Neural cell (in vitro differentiated cells): ENCODE measurements around the gene SAG. TPM values are rescaled to one million over a fixed set of nuclear protein-coding genes. Genes with fewer than 3 reads are reported as not detected.

Source experiments
- H2AFZ ChIP-seq: fragments of 200-600, 300-800 bp; sonication (generic), shearing (Covaris generic); 2 replicates; pipeline ENCODE4 v1.6.0; 2014; ENCODE audit warnings: low read depth, mild to moderate bottlenecking, antibody characterized with exemption, low read length, moderate library complexity
- H3F3A ChIP-seq: fragments of 200-600 bp; shearing (Covaris generic); 2 replicates; pipeline ENCODE4 v1.6.1; 2016; ENCODE audit warnings: mild to moderate bottlenecking, moderate library complexity, mixed read lengths, antibody characterized with exemption, low read length; ENCODE audit not compliant: insufficient read depth, poor library complexity, severe bottlenecking
- H3K27ac ChIP-seq: fragments of 200-600, 300-800 bp; sonication (generic), shearing (Covaris generic); 2 replicates; pipeline ENCODE4 v1.5.1; 2014; ENCODE audit warnings: mild to moderate bottlenecking, low read length, moderate library complexity
- H3K27me3 ChIP-seq: fragments of 300-800, 200-600 bp; sonication (generic), shearing (Covaris generic); 2 replicates; pipeline ENCODE4 v1.6.0; 2014; ENCODE audit warnings: mild to moderate bottlenecking, low read depth, low read length, moderate library complexity; ENCODE audit not compliant: insufficient read depth
- H3K36me3 ChIP-seq: fragments of 300-800, 200-600 bp; sonication (generic), shearing (Covaris generic); 2 replicates; pipeline ENCODE4 v1.5.1; 2014; ENCODE audit warnings: mild to moderate bottlenecking, antibody characterized with exemption, low read length, moderate library complexity; ENCODE audit not compliant: insufficient read depth
- H3K4me2 ChIP-seq: fragments of 300-800, 200-600 bp; sonication (generic), shearing (Covaris generic); 2 replicates; pipeline ENCODE4 v1.6.0; 2014; ENCODE audit warnings: mild to moderate bottlenecking, low read length
- H3K4me3 ChIP-seq: fragments of 300-800, 200-600 bp; sonication (generic), shearing (Covaris generic); 2 replicates; pipeline ENCODE4 v1.5.1; 2014; ENCODE audit warnings: mild to moderate bottlenecking, low read length, moderate library complexity
- H3K79me2 ChIP-seq: fragments of 200-600 bp; shearing (Covaris generic); replicated peaks from 2 replicates; pipeline ENCODE4 v1.6.0; 2014; ENCODE audit warnings: mild to moderate bottlenecking, low read length, moderate library complexity; ENCODE audit not compliant: insufficient read depth
- H3K9ac ChIP-seq: fragments of 300-800, 200-600 bp; sonication (generic), shearing (Covaris generic); 2 replicates; pipeline ENCODE4 v1.6.1; 2016; ENCODE audit warnings: mild to moderate bottlenecking, low read length, mixed read lengths
- H3K9me2 ChIP-seq: fragments of 200-600 bp; shearing (Covaris generic); 2 replicates; pipeline ENCODE4 v1.6.1; 2016; ENCODE audit warnings: mild to moderate bottlenecking, low read length, mixed read lengths; ENCODE audit not compliant: insufficient read depth
- H3K9me3 ChIP-seq: fragments of 200-600, 300-800 bp; sonication (generic), shearing (Covaris generic); 2 replicates; pipeline ENCODE4 v1.6.1; 2016; ENCODE audit warnings: mild to moderate bottlenecking, mixed run types, low read length, moderate library complexity, mixed read lengths
- H4K20me1 ChIP-seq: fragments of 200-600 bp; shearing (Covaris generic); 2 replicates; pipeline ENCODE4 v1.6.1; 2016; ENCODE audit warnings: mild to moderate bottlenecking, mixed run types; ENCODE audit not compliant: insufficient read depth
- EP300 ChIP-seq: fragments of 450-650 bp; conservative IDR thresholded peaks from 2 replicates; pipeline ENCODE4 v1.6.1; 2014; ENCODE audit warnings: antibody characterized with exemption, mild to moderate bottlenecking, moderate library complexity; ENCODE audit not compliant: poor library complexity, severe bottlenecking
- EZH2 ChIP-seq: fragments of 200-600, 300-800 bp; shearing (Covaris generic), sonication (generic); IDR thresholded peaks from 2 replicates; pipeline ENCODE4 v1.6.1; 2014; ENCODE audit warnings: antibody characterized with exemption, low read length, borderline replicate concordance, mild to moderate bottlenecking; ENCODE audit not compliant: insufficient read depth, poor library complexity, severe bottlenecking
- MXI1 ChIP-seq: fragments of 450-650 bp; conservative IDR thresholded peaks from 2 replicates; pipeline ENCODE4 v1.6.1; 2014; ENCODE audit warnings: antibody characterized with exemption, mild to moderate bottlenecking; ENCODE audit not compliant: poor library complexity, severe bottlenecking
- POLR2AphosphoS5 ChIP-seq: IDR thresholded peaks from 2 replicates; pipeline ENCODE4 v1.6.1; 2012
- RAD21 ChIP-seq: fragments of 450-650 bp; conservative IDR thresholded peaks from 2 replicates; pipeline ENCODE4 v1.6.1; 2014; ENCODE audit warnings: antibody characterized with exemption, mild to moderate bottlenecking, moderate library complexity
- SMC3 ChIP-seq: fragments of 450-650 bp; conservative IDR thresholded peaks from 2 replicates; pipeline ENCODE4 v1.6.1; 2014; ENCODE audit warnings: antibody characterized with exemption, mild to moderate bottlenecking, moderate library complexity; ENCODE audit not compliant: poor library complexity
- TAF1 ChIP-seq: IDR thresholded peaks from 2 replicates; pipeline ENCODE4 v1.6.1; 2012; ENCODE audit warnings: low read depth
- polyA plus RNA-seq: library from polyadenylated mRNA; depleted of rRNA; stranded (reverse); fragments of >200 nt; gene quantifications from 2 replicates; pipeline ENCODE4 v1.2.3, GENCODE V29; 2014
- TF ChIP-seq, protein P1 (sequence below): fragments of 450-650 bp; IDR thresholded peaks from 2 replicates; pipeline ENCODE4 v1.5.1; 2014; ENCODE audit warnings: antibody characterized with exemption, mild to moderate bottlenecking, moderate library complexity; ENCODE audit not compliant: poor library complexity, severe bottlenecking
- TF ChIP-seq, protein P2 (sequence below): IDR thresholded peaks from 2 replicates; pipeline ENCODE4 v1.6.1; 2012; ENCODE audit warnings: borderline replicate concordance

The SAG gene
- polyA plus RNA-seq, 1 donor from 2014 or later, result not detected

DNA sequence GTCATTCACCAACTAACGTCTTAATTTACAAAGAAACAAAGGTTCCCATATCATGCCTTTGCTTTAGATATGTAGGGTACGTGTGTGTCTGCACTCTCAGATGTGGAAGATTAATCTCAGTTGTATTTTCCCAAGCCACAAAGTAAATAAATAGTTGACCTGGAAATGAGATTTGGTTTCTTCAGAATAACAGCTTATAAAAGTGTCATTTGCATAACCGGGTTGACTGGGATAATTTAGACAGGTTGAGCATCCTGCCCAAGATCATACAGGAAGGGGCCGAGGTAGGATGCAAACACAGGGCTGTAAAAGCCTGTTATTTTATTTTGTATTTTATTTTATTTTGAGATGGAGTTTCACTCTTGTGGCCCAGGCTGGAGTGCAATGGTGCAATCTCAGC, 36.7 kb upstream of the SAG start:
- Histone ChIP-seq H3F3A (no peaks in the 10 kb centered on the region), H3K27ac (no peak overlapping the region), H3K4me3 (no peak overlapping the region), H3K36me3 (peaks cover 12% of the 10 kb centered on the region), H3K9me3 (no peaks in the 10 kb centered on the region), H3K4me2 (no peak overlapping the region), H3K27me3 (no peaks in the 10 kb centered on the region), H3K9me2 (no peaks in the 10 kb centered on the region), H3K9ac (no peak overlapping the region), H3K79me2 (no peaks in the 10 kb centered on the region), H4K20me1 (no peaks in the 10 kb centered on the region), H2AFZ (no peak overlapping the region)
- TF ChIP-seq TAF1 (no peak), RAD21 (no peak), POLR2AphosphoS5 (no peak), MXI1 (no peak), SMC3 (no peak), EP300 (no peak), EZH2 (no peak)
- TF ChIP-seq, protein P1, sequence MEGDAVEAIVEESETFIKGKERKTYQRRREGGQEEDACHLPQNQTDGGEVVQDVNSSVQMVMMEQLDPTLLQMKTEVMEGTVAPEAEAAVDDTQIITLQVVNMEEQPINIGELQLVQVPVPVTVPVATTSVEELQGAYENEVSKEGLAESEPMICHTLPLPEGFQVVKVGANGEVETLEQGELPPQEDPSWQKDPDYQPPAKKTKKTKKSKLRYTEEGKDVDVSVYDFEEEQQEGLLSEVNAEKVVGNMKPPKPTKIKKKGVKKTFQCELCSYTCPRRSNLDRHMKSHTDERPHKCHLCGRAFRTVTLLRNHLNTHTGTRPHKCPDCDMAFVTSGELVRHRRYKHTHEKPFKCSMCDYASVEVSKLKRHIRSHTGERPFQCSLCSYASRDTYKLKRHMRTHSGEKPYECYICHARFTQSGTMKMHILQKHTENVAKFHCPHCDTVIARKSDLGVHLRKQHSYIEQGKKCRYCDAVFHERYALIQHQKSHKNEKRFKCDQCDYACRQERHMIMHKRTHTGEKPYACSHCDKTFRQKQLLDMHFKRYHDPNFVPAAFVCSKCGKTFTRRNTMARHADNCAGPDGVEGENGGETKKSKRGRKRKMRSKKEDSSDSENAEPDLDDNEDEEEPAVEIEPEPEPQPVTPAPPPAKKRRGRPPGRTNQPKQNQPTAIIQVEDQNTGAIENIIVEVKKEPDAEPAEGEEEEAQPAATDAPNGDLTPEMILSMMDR, result no peak
- TF ChIP-seq, protein P2, sequence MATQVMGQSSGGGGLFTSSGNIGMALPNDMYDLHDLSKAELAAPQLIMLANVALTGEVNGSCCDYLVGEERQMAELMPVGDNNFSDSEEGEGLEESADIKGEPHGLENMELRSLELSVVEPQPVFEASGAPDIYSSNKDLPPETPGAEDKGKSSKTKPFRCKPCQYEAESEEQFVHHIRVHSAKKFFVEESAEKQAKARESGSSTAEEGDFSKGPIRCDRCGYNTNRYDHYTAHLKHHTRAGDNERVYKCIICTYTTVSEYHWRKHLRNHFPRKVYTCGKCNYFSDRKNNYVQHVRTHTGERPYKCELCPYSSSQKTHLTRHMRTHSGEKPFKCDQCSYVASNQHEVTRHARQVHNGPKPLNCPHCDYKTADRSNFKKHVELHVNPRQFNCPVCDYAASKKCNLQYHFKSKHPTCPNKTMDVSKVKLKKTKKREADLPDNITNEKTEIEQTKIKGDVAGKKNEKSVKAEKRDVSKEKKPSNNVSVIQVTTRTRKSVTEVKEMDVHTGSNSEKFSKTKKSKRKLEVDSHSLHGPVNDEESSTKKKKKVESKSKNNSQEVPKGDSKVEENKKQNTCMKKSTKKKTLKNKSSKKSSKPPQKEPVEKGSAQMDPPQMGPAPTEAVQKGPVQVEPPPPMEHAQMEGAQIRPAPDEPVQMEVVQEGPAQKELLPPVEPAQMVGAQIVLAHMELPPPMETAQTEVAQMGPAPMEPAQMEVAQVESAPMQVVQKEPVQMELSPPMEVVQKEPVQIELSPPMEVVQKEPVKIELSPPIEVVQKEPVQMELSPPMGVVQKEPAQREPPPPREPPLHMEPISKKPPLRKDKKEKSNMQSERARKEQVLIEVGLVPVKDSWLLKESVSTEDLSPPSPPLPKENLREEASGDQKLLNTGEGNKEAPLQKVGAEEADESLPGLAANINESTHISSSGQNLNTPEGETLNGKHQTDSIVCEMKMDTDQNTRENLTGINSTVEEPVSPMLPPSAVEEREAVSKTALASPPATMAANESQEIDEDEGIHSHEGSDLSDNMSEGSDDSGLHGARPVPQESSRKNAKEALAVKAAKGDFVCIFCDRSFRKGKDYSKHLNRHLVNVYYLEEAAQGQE, result no peak

DNA sequence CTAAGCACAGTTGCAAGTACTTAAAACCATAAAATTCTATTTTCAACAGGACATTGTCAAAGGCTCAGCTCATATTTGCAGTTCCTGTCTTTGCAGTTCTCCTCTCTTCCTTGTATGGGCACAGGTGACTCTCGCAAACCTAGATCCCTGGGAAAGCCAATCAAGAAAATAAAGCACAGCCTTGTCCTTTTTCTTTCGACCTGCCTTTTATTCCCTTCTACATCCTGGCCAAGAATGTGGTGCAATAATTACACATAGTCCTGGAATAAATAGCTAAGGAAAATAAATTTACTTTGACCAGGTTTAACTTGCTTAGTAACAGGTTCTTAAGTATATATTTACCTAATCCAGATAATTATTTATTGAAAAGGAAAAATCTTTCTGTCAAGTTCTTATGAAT, 35.9 kb upstream of the SAG start:
- peaks cover 12% of the 10 kb centered on the region for H3K36me3 ChIP-seq
- no peaks in the 10 kb centered on the region for H3K27me3 ChIP-seq
- no peaks in the 10 kb centered on the region for H3K9me3 ChIP-seq
- no peak overlapping the region for H3K4me3 ChIP-seq
- no peak overlapping the region for H2AFZ ChIP-seq
- H3F3A ChIP-seq, result no peaks in the 10 kb centered on the region
- no peaks in the 10 kb centered on the region for H3K79me2 ChIP-seq
- TF ChIP-seq, protein P2, result no peak
- TF ChIP-seq RAD21 (no peak), EP300 (no peak), TAF1 (no peak), SMC3 (no peak), MXI1 (no peak), POLR2AphosphoS5 (no peak), EZH2 (no peak)
- TF ChIP-seq, protein P1, result no peak
- H3K27ac ChIP-seq, result no peak overlapping the region
- no peaks in the 10 kb centered on the region for H3K9me2 ChIP-seq
- no peaks in the 10 kb centered on the region for H4K20me1 ChIP-seq
- no peak overlapping the region for H3K9ac ChIP-seq
- no peak overlapping the region for H3K4me2 ChIP-seq
